Ectodermal cell (in vitro differentiated cells): ENCODE measurements around the gene LDLR.
"Not testable (repeated sequence)": the region's sequence is repeated elsewhere in the genome, so short reads cannot be mapped to it uniquely, and the experiment has no call there.

ENCODE experiments used
- H3K27ac ChIP-seq: 2 replicates; pipeline ENCODE4 v1.7.0; 2013; ENCODE audit warnings: mild to moderate bottlenecking, low read depth, low read length; ENCODE audit not compliant: insufficient read depth, poor library complexity, severe bottlenecking
- H3K27me3 ChIP-seq: 2 replicates; pipeline ENCODE4 v1.7.0; 2013; ENCODE audit warnings: mild to moderate bottlenecking, low read length; ENCODE audit not compliant: insufficient read depth, control insufficient read depth, poor library complexity, severe bottlenecking
- H3K36me3 ChIP-seq: one replicate; pipeline ENCODE4 v1.7.0; 2013; ENCODE audit warnings: low read length; ENCODE audit not compliant: control insufficient read depth, insufficient read depth
- H3K4me1 ChIP-seq: one replicate; pipeline ENCODE4 v1.7.0; 2013; ENCODE audit warnings: low read length; ENCODE audit not compliant: control insufficient read depth, insufficient read depth
- H3K4me3 ChIP-seq: 2 replicates; pipeline ENCODE4 v1.7.0; 2013; ENCODE audit warnings: low read depth, low read length, control low read depth; ENCODE audit not compliant: insufficient read depth
- H3K9me3 ChIP-seq: 2 replicates; pipeline ENCODE4 v1.7.0; 2013; ENCODE audit warnings: mild to moderate bottlenecking, low read length, moderate library complexity; ENCODE audit not compliant: control insufficient read depth
- WGBS, 2 experiments: methylation state at CpG; one replicate each; pipeline ENCODE4 v1.1.7; 2013; ENCODE audit warnings: missing lambda C conversion rate in 2 of 2; 5-methylcytosine and 5-hydroxymethylcytosine counted together

Gene LDLR

DNA sequence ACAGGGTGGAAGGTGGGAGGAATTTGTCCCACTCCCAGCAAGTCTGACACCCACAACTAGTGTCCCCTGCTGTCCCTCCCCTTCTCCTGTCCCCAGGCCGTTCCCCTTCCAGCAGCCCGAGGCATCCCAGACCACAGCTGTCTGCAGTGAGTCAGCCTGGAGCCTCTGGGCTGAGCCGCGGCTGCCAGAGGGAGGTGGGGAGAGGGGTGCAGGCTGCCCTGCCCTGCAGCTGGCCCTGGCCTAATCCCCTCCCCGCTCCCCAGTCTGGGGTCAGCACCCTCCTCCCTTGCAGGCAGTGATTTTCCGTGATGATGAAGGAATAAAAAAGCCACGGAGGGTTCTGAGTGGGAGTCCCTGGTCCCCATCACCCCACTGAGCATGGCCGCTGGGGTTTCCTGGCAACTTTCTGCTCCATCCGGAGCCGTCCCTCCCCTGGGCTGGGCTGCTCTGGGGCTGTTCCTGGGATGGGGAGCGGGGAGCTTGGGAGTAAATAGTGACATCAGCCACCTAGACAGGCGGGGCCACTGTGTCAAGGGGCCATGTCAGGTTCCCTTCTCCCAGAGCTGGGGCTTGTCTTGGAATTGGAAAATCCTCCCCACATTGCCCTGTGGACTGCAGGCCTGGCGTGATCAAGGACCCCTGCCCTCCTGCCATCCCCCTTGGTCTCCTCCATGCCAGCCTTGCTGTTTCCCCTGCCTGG lies 49.5 kb downstream of the LDLR start:
- Histone ChIP-seq H3K4me1 (peaks cover 23% of the 10 kb centered on the region), H3K4me3 (no peak overlapping the region), H3K9me3 (no peaks in the 10 kb centered on the region), H3K27me3 (no peaks in the 10 kb centered on the region), H3K27ac (no peak overlapping the region), H3K36me3 (no peaks in the 10 kb centered on the region)
- 27 to 31% methylated on average over 13 of the region's 13 CpGs for WGBS, 2 experiments

DNA sequence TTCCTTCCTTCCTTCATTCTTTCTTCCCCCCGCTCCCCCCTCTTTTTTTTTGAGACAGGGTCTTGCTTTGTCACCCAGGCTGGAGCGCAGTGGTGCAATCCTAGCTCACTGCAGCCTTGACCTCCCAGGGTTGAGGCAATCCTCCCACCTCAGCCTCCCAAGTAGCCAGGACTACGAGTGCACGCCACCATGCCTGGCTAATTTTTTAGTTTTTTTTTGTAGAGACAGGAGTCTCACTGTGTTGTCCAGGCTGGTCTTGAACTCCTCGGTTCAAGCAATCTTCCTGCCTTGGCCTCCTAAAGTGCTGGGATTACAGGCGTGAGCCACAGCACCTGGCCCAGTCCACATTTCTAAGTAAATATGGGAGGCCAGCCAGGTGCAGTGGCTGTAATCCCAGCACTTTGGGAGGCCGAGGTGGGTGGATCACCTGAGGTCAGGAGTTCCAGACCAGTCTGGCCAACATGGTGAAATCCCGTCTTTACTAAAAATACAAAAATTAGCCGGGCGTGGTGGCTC lies 50.8 kb downstream of the LDLR start:
- 94 to 95% methylated on average over 10 of the region's 10 CpGs for WGBS, 2 experiments
- H3K36me3 ChIP-seq, H3K27me3 ChIP-seq, H3K4me3 ChIP-seq, H3K9me3 ChIP-seq, H3K27ac ChIP-seq: not testable (repeated sequence)
- peaks cover 23% of the 10 kb centered on the region for H3K4me1 ChIP-seq

DNA sequence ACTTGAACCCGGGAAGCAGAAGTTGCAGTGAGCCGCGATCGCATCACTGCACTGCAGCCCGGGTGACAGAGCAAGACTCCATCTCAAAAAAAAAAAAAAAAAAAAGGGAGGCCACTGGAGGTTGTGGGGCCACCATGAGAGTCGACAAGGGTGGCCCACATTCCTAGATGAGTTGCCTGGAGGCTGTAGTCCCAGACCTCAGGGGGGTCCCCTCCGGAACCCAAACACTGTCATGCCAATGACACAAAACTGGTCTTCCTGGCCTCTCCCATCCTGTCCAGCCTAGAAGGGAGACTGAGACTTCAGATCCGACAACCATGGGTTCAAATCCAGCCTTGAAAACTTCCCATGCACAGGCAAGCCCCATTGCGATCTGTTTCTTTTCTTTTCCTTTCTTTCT lies 51.6 kb downstream of the LDLR start:
- H3K36me3 ChIP-seq = peaks cover 8% of the 10 kb centered on the region
- H3K9me3 ChIP-seq = no peaks in the 10 kb centered on the region
- peaks cover 23% of the 10 kb centered on the region for H3K4me1 ChIP-seq
- no peaks in the 10 kb centered on the region for H3K27me3 ChIP-seq
- H3K27ac ChIP-seq = no peak overlapping the region
- H3K4me3 ChIP-seq = no peak overlapping the region
- WGBS, 2 experiments = 92% methylated on average over 9 of the region's 9 CpGs

- Histone ChIP-seq H3K4me3 (no peak overlapping the region), H3K27ac (no peak overlapping the region), H3K4me1 (peaks cover 23% of the 10 kb centered on the region), H3K9me3 (no peaks in the 10 kb centered on the region), H3K27me3 (no peaks in the 10 kb centered on the region), H3K36me3 (peaks cover 13% of the 10 kb centered on the region)
- WGBS, 2 experiments = 82 to 86% methylated on average over 9 of the region's 9 CpGs
Measured at GRCh38 chr19:11141937-11142527, 52.8 kb downstream of the LDLR start.

DNA sequence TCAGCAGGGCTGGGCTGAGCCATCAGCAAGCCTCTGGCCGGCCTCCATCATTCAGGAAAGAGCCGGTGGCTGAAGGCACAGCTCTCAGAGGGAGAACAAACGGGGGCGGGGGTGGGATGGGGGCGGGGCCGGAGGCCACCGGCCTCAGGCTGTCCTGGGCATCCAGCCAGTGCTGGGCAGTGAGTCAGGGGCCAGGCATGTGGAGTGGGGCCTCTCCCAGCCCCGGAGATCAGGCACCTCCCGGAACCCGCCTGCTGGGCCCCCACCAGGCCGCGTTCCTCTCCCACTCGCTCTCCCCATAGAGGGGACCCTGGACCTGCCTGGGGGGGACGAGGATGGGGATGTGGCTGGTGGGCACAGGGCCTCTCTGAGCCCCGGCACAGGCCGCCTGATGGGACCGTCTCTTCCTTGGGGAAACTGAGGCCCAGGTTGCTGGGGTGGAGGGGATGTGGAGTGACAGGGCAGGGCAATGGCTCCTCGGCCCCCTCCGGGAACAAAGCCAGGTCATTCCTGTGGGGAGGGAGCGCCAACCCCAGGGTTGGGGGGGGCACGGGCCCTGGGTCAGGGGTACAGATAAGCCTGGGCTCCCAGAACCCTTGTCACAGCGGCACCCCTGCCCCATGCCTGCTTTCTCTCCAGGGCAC lies 53.4 kb downstream of the LDLR start:
- no peaks in the 10 kb centered on the region for H3K9me3 ChIP-seq
- H3K27me3 ChIP-seq = no peaks in the 10 kb centered on the region
- peak overlapping the region; percentile 82 for H3K27ac ChIP-seq
- H3K4me1 ChIP-seq = peaks cover 23% of the 10 kb centered on the region
- peak overlapping the region; percentile 13 for H3K4me3 ChIP-seq
- WGBS, 2 experiments = 19 to 35% methylated on average over 22 of the region's 22 CpGs
- H3K36me3 ChIP-seq = peaks cover 19% of the 10 kb centered on the region

DNA sequence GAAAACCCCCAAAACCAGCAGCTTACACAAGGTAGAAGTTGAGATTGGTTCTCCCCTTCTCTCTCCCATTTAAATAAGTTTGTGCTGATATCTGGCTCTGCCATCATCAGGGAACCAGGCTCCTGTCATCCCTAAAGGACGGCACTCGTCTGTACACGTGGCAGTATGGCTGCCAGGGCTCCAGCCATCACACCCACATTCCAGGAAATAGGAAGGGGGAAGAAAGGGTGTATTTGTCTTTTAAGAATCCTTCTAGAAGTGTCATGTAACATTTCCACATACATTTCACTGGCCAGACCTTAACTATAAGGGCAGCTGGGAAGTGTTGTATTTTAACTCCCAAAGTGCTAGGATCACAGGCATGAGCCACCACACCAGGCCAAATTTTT lies 56.3 kb downstream of the LDLR start:
- Histone ChIP-seq H3K27ac (no peak overlapping the region), H3K4me1 (peaks cover 18% of the 10 kb centered on the region)
- 100% methylated on average over 3 of the region's 3 CpGs for WGBS, 2 experiments

DNA sequence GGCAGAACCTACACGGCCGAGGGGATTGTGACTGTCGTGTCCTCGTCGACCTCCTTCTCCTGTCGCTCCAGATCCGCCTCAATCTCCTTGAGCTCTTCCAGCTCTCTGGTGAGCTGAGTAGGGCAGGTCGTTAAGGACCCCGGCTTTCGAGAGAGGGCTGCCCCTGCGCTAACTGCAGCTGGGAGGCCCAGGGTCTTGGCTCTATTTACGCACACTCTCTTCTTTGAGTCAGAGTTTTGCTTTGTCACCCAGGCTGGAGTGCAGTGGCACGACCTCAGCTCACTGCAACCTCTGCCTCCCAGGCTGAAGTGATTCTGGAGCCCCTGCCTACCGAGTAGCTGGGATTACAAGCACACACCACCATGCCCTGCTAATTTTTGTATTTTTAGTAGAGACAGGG lies 58.7 kb downstream of the LDLR start:
- Histone ChIP-seq H3K27ac (no peak overlapping the region), H3K4me3 (no peak overlapping the region), H3K36me3 (peaks cover 23% of the 10 kb centered on the region), H3K9me3 (no peaks in the 10 kb centered on the region), H3K4me1 (peaks cover 4% of the 10 kb centered on the region), H3K27me3 (no peaks in the 10 kb centered on the region)
- WGBS, 2 experiments = 94% methylated on average over 14 of the region's 14 CpGs

More for the DNA sequence above, 56.3 kb downstream of the LDLR start:
- Histone ChIP-seq H3K36me3 (peaks cover 23% of the 10 kb centered on the region), H3K27me3 (no peaks in the 10 kb centered on the region), H3K9me3 (no peaks in the 10 kb centered on the region), H3K4me3 (no peak overlapping the region)

GRCh38 chr19:11151181-11151580 lies 61.9 kb downstream of the LDLR start:
- 95 to 96% methylated on average over 7 of the region's 7 CpGs for WGBS, 2 experiments
- Histone ChIP-seq H3K27me3 (no peaks in the 10 kb centered on the region), H3K4me1 (no peaks in the 10 kb centered on the region), H3K36me3 (peaks cover 13% of the 10 kb centered on the region), H3K9me3 (no peaks in the 10 kb centered on the region), H3K4me3 (no peak overlapping the region), H3K27ac (no peak overlapping the region)

DNA sequence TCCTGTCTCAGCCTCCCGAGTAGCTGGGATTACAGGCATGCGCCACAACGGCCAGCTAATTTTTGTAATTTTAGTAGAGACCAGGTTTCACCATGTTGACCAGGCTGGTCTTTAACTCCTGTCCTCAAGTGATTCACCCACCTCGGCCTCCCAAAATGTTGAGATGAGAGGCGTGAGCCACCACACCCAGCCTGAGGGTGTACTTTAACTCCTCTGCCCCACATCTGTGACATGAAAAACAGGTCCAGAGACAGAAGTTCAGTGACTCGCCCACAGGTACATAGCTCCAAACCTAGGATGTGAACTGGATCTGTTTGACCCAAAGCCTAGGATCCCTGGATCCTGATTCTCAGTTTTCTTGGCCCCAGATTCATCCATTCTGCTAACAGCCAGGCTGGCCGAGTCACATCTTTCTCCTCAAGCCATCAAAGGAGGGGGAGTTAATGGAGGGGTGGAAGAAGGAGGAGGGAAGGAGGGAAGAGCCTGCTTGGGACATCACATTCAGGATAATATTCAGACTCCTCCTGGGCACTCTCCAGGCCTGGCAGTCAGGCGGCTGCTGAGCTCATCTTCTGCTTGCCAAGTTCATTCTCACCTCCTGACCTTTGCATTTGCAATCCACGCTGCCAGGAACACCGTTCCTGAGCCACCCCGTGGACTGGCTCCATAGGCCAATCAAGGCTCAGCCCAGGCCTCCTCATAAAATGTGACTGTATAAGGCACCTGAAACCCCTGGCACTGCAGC lies 63.2 kb downstream of the LDLR start:
- H3K9me3 ChIP-seq = no peaks in the 10 kb centered on the region
- H3K27ac ChIP-seq = no peak overlapping the region
- no peak overlapping the region for H3K4me3 ChIP-seq
- H3K36me3 ChIP-seq = peaks cover 6% of the 10 kb centered on the region
- H3K27me3 ChIP-seq = no peaks in the 10 kb centered on the region
- no peaks in the 10 kb centered on the region for H3K4me1 ChIP-seq
- WGBS, 2 experiments = 95 to 96% methylated on average over 11 of the region's 11 CpGs

DNA sequence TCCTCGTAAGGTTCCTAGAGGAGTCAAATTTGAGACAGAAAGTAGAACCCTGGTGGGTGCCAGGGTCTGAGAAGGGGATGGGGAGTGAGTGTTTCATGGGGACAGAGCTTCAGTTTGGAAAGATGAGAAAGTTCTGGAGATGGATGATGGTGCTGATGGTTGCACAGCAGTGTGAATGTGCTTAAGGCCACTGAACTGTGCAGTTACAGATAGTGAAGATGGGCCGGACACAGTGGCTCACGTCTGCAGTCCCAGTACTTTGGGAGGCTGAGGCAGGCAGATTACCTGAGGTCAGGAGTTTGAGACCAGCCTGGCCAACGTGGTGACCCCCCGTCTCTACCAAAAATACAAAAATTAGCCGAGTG lies 65.4 kb downstream of the LDLR start:
- Histone ChIP-seq H3K36me3 (no peaks in the 10 kb centered on the region), H3K4me1 (no peaks in the 10 kb centered on the region), H3K4me3 (peak overlapping the region; percentile 99), H3K27me3 (no peaks in the 10 kb centered on the region), H3K9me3 (no peaks in the 10 kb centered on the region), H3K27ac (no peak overlapping the region)
- 63 to 64% methylated on average over 6 of the region's 6 CpGs for WGBS, 2 experiments
